Karpas-422 (cell line): ENCODE measurements around the gene AKR1C8. TPM values are rescaled to one million over a fixed set of nuclear protein-coding genes. Genes with fewer than 3 reads are reported as not detected.
"Not testable (repeated sequence)": the region's sequence is repeated elsewhere in the genome, so short reads cannot be mapped to it uniquely, and the experiment has no call there.

ENCODE experiments used
- DNase-seq: peaks from one replicate; pipeline ENCODE4 v3.0.0-alpha.2; 2015
- H2AFZ ChIP-seq: fragments of 200-600 bp; sonication (generic); 2 replicates; pipeline ENCODE4 v1.6.1; 2014; ENCODE audit warnings: antibody characterized with exemption, low read length, mixed read lengths
- H3K27ac ChIP-seq: fragments of 200-600 bp; sonication (generic); 2 replicates; pipeline ENCODE4 v1.5.1; 2014; ENCODE audit warnings: mild to moderate bottlenecking, low read length, moderate library complexity
- H3K27me3 ChIP-seq: fragments of 200-600 bp; sonication (generic); 2 replicates; pipeline ENCODE4 v1.6.1; 2014; ENCODE audit warnings: low read length, mixed read lengths
- H3K36me3 ChIP-seq: fragments of 200-600 bp; sonication (generic); 2 replicates; pipeline ENCODE4 v1.6.1; 2014; ENCODE audit warnings: low read length, mixed read lengths; ENCODE audit not compliant: insufficient read depth
- H3K4me1 ChIP-seq: fragments of 200-600 bp; sonication (generic); 2 replicates; pipeline ENCODE4 v1.6.1; 2014; ENCODE audit warnings: mild to moderate bottlenecking, low read length, mixed read lengths
- H3K4me2 ChIP-seq: fragments of 200-600 bp; sonication (generic); 2 replicates; pipeline ENCODE4 v1.6.1; 2014; ENCODE audit warnings: low read length, low read depth, mild to moderate bottlenecking; ENCODE audit not compliant: poor library complexity, severe bottlenecking
- H3K4me3 ChIP-seq: fragments of 200-600 bp; sonication (generic); 2 replicates; pipeline ENCODE4 v1.5.1; 2014; ENCODE audit warnings: mild to moderate bottlenecking, antibody characterized with exemption, low read length, mixed read lengths
- H3K79me2 ChIP-seq: fragments of 200-600 bp; sonication (generic); 2 replicates; pipeline ENCODE4 v1.6.1; 2014; ENCODE audit warnings: mild to moderate bottlenecking, low read length, mixed read lengths
- H3K9ac ChIP-seq: fragments of 200-600 bp; sonication (generic); 2 replicates; pipeline ENCODE4 v1.6.0; 2014; ENCODE audit warnings: low read length
- H3K9me2 ChIP-seq: fragments of 200-600 bp; sonication (generic), shearing (Covaris generic); replicated peaks from 2 replicates; pipeline ENCODE4 v1.6.0; 2014; ENCODE audit warnings: mild to moderate bottlenecking, low read length, moderate library complexity; ENCODE audit not compliant: insufficient read depth
- H3K9me3 ChIP-seq: fragments of 300-700, 200-600 bp; sonication (generic); 2 replicates; pipeline ENCODE4 v1.6.1; 2014; ENCODE audit warnings: low read length, mixed read lengths
- H4K20me1 ChIP-seq: fragments of 200-600 bp; sonication (generic); 2 replicates; pipeline ENCODE4 v1.6.1; 2014; ENCODE audit warnings: mild to moderate bottlenecking, antibody characterized with exemption, low read length, low read depth; ENCODE audit not compliant: insufficient read depth
- total RNA-seq: library from RNA; depleted of rRNA; stranded (reverse); fragments of >200 nt; shearing (Covaris generic); gene quantifications from 2 replicates; pipeline ENCODE4 v1.2.3, GENCODE V29; 2014; ENCODE audit warnings: low replicate concordance

AKR1C8 gene
- total RNA-seq, 1 experiment from 2014 or later: not detected

DNA sequence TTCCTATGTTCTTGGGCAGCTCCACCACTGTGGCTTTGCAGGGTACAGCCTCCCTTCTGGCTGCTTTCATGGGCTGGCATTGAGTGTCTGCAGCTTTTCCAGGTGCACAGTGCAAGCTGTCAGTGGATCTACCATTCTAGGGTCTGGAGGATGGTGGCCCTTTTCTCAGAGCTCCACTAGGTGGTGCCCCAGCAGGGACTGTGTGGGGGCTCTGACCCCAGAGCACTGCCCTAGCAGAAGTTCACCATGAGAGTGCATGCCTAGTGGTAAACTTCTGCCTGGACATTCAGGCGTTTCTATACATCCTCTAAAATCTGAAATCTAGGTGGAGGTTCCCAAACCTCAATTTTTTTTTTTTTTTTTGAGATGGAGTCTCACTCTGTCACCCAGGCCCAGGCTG, 25.3 kb upstream of the AKR1C8 start:
- H3K36me3 ChIP-seq, H3K4me1 ChIP-seq, H3K9ac ChIP-seq, H3K27me3 ChIP-seq, H3K4me3 ChIP-seq, H3K9me3 ChIP-seq, H3K79me2 ChIP-seq, H3K27ac ChIP-seq, H3K4me2 ChIP-seq, H4K20me1 ChIP-seq, H3K9me2 ChIP-seq, H2AFZ ChIP-seq: not testable (repeated sequence)
- peak; percentile 69 for DNase-seq

DNA sequence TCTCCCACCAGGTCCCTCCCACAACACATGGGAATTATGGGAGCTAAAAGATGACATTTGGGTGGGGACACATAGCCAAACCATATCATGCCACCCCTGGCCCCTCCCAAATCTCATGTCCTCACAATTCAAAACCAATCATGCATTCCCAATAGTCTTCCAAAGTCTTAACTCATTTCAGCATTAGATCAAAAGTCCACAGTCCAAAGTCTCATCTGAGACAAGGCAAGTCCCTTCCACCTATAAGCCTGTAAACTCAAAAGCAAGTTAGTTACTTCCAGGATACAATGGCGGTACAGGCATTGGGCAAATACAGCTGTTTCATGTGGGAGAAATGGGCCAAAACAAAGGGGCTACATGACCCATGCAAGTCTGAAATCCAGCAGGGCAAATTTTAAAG, 24.8 kb upstream of the AKR1C8 start:
- not testable (repeated sequence) for H3K4me3 ChIP-seq, H3K36me3 ChIP-seq, H3K9ac ChIP-seq, H4K20me1 ChIP-seq, H3K27ac ChIP-seq, H3K27me3 ChIP-seq, DNase-seq, H2AFZ ChIP-seq, H3K9me2 ChIP-seq, H3K79me2 ChIP-seq, H3K4me2 ChIP-seq, H3K9me3 ChIP-seq, H3K4me1 ChIP-seq

DNA sequence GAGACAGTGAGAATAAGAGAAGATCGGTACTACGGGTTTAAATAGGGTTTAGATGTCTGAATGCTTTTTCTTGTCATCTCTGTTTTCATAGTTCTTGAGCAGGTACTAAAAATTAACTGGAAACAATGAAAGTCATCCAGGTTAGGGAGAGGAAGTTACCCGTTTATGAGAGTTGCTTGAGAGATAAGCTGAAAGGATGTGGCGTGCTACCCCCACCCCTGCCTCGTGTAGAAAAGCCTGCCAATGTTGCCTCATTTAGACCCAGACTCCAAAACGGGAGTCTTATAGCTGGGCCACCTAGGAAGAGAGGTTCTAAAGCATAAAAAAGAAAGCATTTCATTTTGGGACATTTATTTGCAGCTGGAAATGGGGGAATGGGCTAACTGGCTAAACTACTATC, 21.8 kb upstream of the AKR1C8 start:
- H3K27me3 ChIP-seq: no peaks in the 10 kb centered on the region
- H3K36me3 ChIP-seq: no peaks in the 10 kb centered on the region
- no peaks in the 10 kb centered on the region for H3K9me3 ChIP-seq
- no peak overlapping the region for H3K4me2 ChIP-seq
- H3K27ac ChIP-seq: no peak overlapping the region
- H3K79me2 ChIP-seq: no peaks in the 10 kb centered on the region
- no peak overlapping the region for H3K9ac ChIP-seq
- H3K9me2 ChIP-seq: no peaks in the 10 kb centered on the region
- H3K4me3 ChIP-seq: no peak overlapping the region
- H2AFZ ChIP-seq: no peak overlapping the region
- no peaks in the 10 kb centered on the region for H4K20me1 ChIP-seq
- H3K4me1 ChIP-seq: no peaks in the 10 kb centered on the region
- DNase-seq: no peak

DNA sequence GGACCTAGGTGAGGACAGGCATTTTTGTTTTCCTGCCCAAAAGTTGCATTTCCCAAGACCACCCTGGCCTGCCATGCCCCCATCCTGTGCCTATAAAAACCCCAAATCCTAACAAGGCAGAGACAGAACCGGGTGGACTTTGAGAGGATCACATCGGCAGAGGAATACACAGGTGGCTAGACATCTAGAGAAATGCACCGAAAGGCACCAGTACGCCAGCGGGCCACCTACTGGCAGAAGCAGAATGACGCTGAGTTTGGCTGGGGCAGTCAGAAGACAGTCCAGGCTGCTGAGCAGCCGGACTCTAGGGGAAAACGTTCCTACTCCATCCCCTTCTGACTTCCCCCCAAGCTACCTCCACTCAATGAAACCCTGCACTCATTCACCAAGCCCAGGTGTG, 14.4 kb upstream of the AKR1C8 start:
- no peak overlapping the region for H2AFZ ChIP-seq
- no peaks in the 10 kb centered on the region for H3K4me1 ChIP-seq
- no peak overlapping the region for H3K9ac ChIP-seq
- H3K4me2 ChIP-seq: no peak overlapping the region
- no peak overlapping the region for H3K4me3 ChIP-seq
- H4K20me1 ChIP-seq: no peaks in the 10 kb centered on the region
- no peaks in the 10 kb centered on the region for H3K36me3 ChIP-seq
- no peak for DNase-seq
- H3K79me2 ChIP-seq: no peaks in the 10 kb centered on the region
- H3K27me3 ChIP-seq: no peaks in the 10 kb centered on the region
- no peaks in the 10 kb centered on the region for H3K9me3 ChIP-seq
- H3K9me2 ChIP-seq: no peaks in the 10 kb centered on the region
- H3K27ac ChIP-seq: no peak overlapping the region

DNA sequence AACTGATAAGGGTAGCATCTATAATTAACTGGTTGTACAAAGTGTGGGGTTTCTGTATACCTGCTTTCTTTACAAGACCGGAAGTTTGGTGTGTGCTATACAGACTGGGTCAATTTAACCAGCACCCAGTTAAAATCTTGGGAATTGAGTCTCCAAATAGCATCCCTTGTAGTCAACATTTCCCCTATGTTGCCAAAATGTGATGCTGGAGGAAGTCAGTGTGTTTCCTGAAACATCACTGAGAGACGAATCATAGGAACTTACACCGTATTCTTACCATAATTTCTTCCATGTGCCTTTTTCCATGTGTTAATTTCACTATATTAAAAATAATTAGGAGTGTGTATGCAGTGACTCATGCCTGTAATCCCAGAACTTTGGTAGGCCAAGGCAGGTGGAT, 13.4 kb upstream of the AKR1C8 start:
- no peaks in the 10 kb centered on the region for H3K79me2 ChIP-seq
- H3K9me2 ChIP-seq: no peaks in the 10 kb centered on the region
- H3K9me3 ChIP-seq: no peaks in the 10 kb centered on the region
- H3K4me1 ChIP-seq: no peaks in the 10 kb centered on the region
- H3K9ac ChIP-seq: no peak overlapping the region
- no peaks in the 10 kb centered on the region for H3K36me3 ChIP-seq
- H3K4me2 ChIP-seq: no peak overlapping the region
- H2AFZ ChIP-seq: no peak overlapping the region
- no peak for DNase-seq
- no peaks in the 10 kb centered on the region for H3K27me3 ChIP-seq
- H3K4me3 ChIP-seq: no peak overlapping the region
- H4K20me1 ChIP-seq: no peaks in the 10 kb centered on the region
- H3K27ac ChIP-seq: no peak overlapping the region

DNA sequence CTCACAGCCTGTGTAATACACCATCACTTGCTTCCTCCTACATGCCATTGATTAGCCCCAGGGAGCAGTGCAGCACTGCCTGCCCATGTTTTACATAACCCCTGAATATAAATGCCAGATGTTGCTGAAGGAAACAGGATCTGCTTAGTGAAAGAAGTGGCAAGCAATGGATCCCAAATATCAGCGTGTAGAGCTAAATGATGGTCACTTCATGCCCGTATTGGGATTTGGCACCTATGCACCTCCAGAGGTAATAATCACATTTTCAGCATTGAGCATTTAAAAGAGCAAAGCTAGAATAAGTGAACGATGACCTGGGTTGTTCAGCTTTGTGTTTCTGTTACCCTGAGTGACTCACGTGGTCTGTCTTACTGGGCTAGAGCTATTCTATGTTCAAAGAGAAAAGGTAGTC, 11.8 kb upstream of the AKR1C8 start, which contains the start of gene AKR1C4:
Gene AKR1C4 (plus strand): TSS at position 136 of the 412 bp plus-strand sequence. CDS start 31 bp downstream, at position 167.
- H2AFZ ChIP-seq: no peak within 1 kb of the TSS
- H3K4me1 ChIP-seq: no peaks in the 10 kb centered on the region
- no peaks in the 10 kb centered on the region for H3K27me3 ChIP-seq
- no peak within 1 kb of the TSS for H3K4me2 ChIP-seq
- H3K36me3 ChIP-seq: no peaks in the 10 kb centered on the region
- H3K27ac ChIP-seq: no peak within 1 kb of the TSS
- no peak within 1 kb of the TSS for H3K4me3 ChIP-seq
- no peak within 1 kb of the TSS for H3K9ac ChIP-seq
- no peaks in the 10 kb centered on the region for H3K79me2 ChIP-seq
- H4K20me1 ChIP-seq: no peaks in the 10 kb centered on the region
- H3K9me2 ChIP-seq: no peaks in the 10 kb centered on the region
- H3K9me3 ChIP-seq: no peaks in the 10 kb centered on the region
- no peak for DNase-seq

DNA sequence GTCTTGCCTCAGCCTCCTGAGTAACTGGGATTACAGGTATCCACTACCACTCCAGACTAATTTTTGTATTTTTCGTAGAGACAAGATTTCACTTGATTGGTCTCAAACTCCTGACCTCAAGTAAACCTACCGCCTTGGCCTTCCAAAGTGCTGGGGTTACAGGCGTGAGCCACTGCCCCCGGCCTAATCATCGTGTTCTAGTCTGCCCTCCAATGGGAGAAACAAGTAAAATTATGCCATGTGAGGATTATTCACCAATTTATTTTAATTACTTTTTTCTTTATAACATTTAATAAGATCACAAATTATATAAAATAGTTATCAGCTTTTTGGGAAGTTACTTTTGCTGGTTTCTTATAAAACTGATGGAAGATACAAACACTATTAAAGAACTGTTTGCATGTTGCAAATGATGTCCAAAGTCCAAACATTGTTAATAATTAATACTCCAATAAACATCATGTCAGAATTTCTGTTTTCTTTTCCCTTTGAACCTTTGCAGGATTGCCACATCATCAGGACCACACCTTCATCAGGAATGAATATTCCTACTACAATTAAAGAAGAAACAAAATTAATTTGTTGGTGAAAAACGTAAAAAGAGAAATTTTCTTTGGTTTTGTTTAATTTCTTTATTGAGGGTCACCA, 10.9 kb upstream of the AKR1C8 start:
- Histone ChIP-seq H3K4me3 (no peak overlapping the region), H3K9ac (no peak overlapping the region), H3K4me2 (no peak overlapping the region), H3K9me3 (no peaks in the 10 kb centered on the region), H3K79me2 (no peaks in the 10 kb centered on the region), H3K27me3 (no peaks in the 10 kb centered on the region), H4K20me1 (no peaks in the 10 kb centered on the region), H3K36me3 (no peaks in the 10 kb centered on the region), H3K4me1 (no peaks in the 10 kb centered on the region), H2AFZ (no peak overlapping the region), H3K27ac (no peak overlapping the region), H3K9me2 (no peaks in the 10 kb centered on the region)
- DNase-seq: no peak

DNA sequence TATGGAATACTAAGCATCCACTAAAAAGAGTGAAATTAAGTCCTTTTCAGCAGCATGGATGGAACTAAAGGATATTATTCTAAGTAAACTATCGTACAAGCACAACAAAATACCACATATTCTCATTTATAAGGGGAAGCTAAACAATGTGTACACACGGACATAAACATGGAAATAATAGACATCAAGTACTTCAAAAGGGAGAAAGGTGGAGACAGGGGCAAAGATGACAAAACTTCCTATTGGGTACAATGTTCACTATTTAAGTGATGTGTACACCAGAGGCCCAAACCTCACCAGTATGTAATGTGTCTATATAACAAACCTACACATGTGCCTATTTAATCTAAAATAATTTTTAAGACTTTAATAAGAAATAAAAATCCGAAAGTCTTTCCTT, 9.5 kb upstream of the AKR1C8 start:
- Histone ChIP-seq H3K9me3 (no peaks in the 10 kb centered on the region), H3K36me3 (no peaks in the 10 kb centered on the region), H3K79me2 (no peaks in the 10 kb centered on the region), H3K9ac (no peak overlapping the region), H3K4me3 (no peak overlapping the region), H3K27ac (no peak overlapping the region), H3K4me2 (no peak overlapping the region), H2AFZ (no peak overlapping the region), H3K9me2 (no peaks in the 10 kb centered on the region), H4K20me1 (no peaks in the 10 kb centered on the region), H3K4me1 (no peaks in the 10 kb centered on the region), H3K27me3 (no peaks in the 10 kb centered on the region)
- DNase-seq: no peak

DNA sequence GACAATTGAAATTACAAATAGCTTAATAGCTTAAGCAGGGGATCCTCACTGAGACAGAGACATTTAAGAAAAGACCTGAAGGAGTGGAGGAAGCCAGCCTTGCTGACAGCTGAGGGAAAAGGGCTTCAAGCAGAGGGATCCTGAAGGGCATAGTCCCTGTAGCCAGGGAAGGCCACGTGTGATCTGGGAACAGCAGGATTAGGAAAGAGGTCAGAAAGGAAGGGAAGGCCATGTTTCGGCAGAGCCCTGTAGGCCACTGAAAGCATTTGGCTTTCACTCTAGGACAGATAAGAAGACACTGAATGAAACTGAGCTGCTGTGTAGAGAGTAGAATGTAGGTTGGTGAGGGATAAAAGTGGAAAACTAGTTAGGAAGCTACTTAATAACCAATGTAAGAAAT, 3.4 kb upstream of the AKR1C8 start:
- no peaks in the 10 kb centered on the region for H4K20me1 ChIP-seq
- H3K27ac ChIP-seq: no peak overlapping the region
- no peaks in the 10 kb centered on the region for H3K27me3 ChIP-seq
- H3K9me3 ChIP-seq: no peaks in the 10 kb centered on the region
- H3K9ac ChIP-seq: no peak overlapping the region
- H3K4me3 ChIP-seq: no peak overlapping the region
- no peak for DNase-seq
- H3K4me1 ChIP-seq: peaks cover 5% of the 10 kb centered on the region; the same call in 1 of the 2 replicates
- H3K9me2 ChIP-seq: no peaks in the 10 kb centered on the region
- no peaks in the 10 kb centered on the region for H3K36me3 ChIP-seq
- no peak overlapping the region for H2AFZ ChIP-seq
- H3K79me2 ChIP-seq: no peaks in the 10 kb centered on the region
- H3K4me2 ChIP-seq: no peak overlapping the region
